Liver (tissue), 9 donors: ENCODE results near the gene FBXL13. TPM values are rescaled to one million over a fixed set of nuclear protein-coding genes. Genes with fewer than 3 reads are reported as not detected.
"Not testable (repeated sequence)": the region's sequence is repeated elsewhere in the genome, so short reads cannot be mapped to it uniquely, and the experiment has no call there.

Experiments used
- DNase-seq: peaks from one replicate; pipeline ENCODE4 v3.0.0-alpha.2; 2017; ENCODE audit warnings: low spot score
- H3K27ac ChIP-seq, 2 donors: one replicate each; pipeline ENCODE4 v1.7.0; 2013; ENCODE audit warnings: inconsistent platforms in 2 of 2, low read length in 2 of 2, control low read depth in 1 of 2, low read depth in 1 of 2, mild to moderate bottlenecking in 1 of 2
- H3K27me3 ChIP-seq, 4 donors: one replicate each; pipeline versions ENCODE4 v1.6.1 to v1.7.0; 2013; ENCODE audit warnings: low read length in 3 of 4, inconsistent platforms in 1 of 4, mild to moderate bottlenecking in 1 of 4, moderate library complexity in 1 of 4; ENCODE audit not compliant: control insufficient read depth in 4 of 4, insufficient read depth in 4 of 4
- H3K36me3 ChIP-seq, 4 donors: one replicate each; pipeline versions ENCODE4 v1.6.1 to v1.7.0; 2013; ENCODE audit warnings: low read length in 3 of 4, mild to moderate bottlenecking in 3 of 4, low read depth in 1 of 4, moderate library complexity in 1 of 4; ENCODE audit not compliant: control insufficient read depth in 4 of 4, insufficient read depth in 3 of 4
- H3K4me1 ChIP-seq, 4 donors: one replicate each; pipeline versions ENCODE4 v1.6.1 to v1.7.0; 2013; ENCODE audit warnings: low read length in 3 of 4, mild to moderate bottlenecking in 3 of 4, moderate library complexity in 1 of 4; ENCODE audit not compliant: control insufficient read depth in 4 of 4, insufficient read depth in 4 of 4
- H3K4me3 ChIP-seq, 3 donors: one replicate each; pipeline versions ENCODE4 v1.6.1 to v1.7.0; 2013; ENCODE audit warnings: low read length in 3 of 3, control low read depth in 1 of 3, low read depth in 1 of 3, mild to moderate bottlenecking in 1 of 3
- H3K9ac ChIP-seq, 2 donors: one replicate each; pipeline ENCODE4 v1.7.0; 2013; ENCODE audit warnings: low read length in 2 of 2, mild to moderate bottlenecking in 2 of 2, moderate library complexity in 2 of 2, control low read depth in 1 of 2, low read depth in 1 of 2
- H3K9me3 ChIP-seq, 4 donors: one replicate each; pipeline versions ENCODE4 v1.6.1 to v1.7.0; 2013; ENCODE audit warnings: low read length in 3 of 4; ENCODE audit not compliant: control insufficient read depth in 4 of 4
- ATF3 ChIP-seq: IDR thresholded peaks from 2 replicates; pipeline ENCODE4 v1.6.1; 2016; ENCODE audit warnings: antibody characterized with exemption
- EGR1 ChIP-seq, 2 donors: IDR thresholded peaks; 2 replicates each; pipeline ENCODE4 v1.6.1; 2016 to 2018; ENCODE audit warnings: antibody characterized with exemption in 2 of 2, low read depth in 2 of 2
- FOXA1 ChIP-seq: IDR thresholded peaks from 2 replicates; pipeline ENCODE4 v1.6.1; 2016; ENCODE audit warnings: antibody characterized with exemption
- FOXA2 ChIP-seq: IDR thresholded peaks from 2 replicates; pipeline ENCODE4 v1.6.1; 2016; ENCODE audit warnings: antibody characterized with exemption
- GABPA ChIP-seq, 2 donors: IDR thresholded peaks in 1 of 2; conservative IDR thresholded peaks in 1 of 2; 2 replicates each; pipeline ENCODE4 v1.6.1; 2016; ENCODE audit warnings: antibody characterized with exemption in 2 of 2, mild to moderate bottlenecking in 1 of 2, moderate library complexity in 1 of 2
- HNF4A ChIP-seq, 2 donors: conservative IDR thresholded peaks; 2 replicates each; pipeline ENCODE4 v1.6.1; 2016; ENCODE audit warnings: antibody characterized with exemption in 2 of 2, mild to moderate bottlenecking in 2 of 2
- HNF4G ChIP-seq: IDR thresholded peaks from 2 replicates; pipeline ENCODE4 v1.6.1; 2016; ENCODE audit warnings: antibody characterized with exemption
- JUND ChIP-seq, 2 donors: IDR thresholded peaks; 2 replicates each; pipeline ENCODE4 v1.6.1; 2016; ENCODE audit warnings: antibody characterized with exemption in 2 of 2
- NR2F2 ChIP-seq: IDR thresholded peaks from 2 replicates; pipeline ENCODE4 v1.6.1; 2016; ENCODE audit warnings: antibody characterized with exemption
- RAD21 ChIP-seq, 2 donors: IDR thresholded peaks; 2 replicates each; pipeline ENCODE4 v1.6.1; 2016; ENCODE audit warnings: antibody characterized with exemption in 2 of 2, mild to moderate bottlenecking in 2 of 2
- RXRA ChIP-seq, 2 donors: IDR thresholded peaks; 2 replicates each; pipeline ENCODE4 v1.6.1; 2017 to 2018; ENCODE audit warnings: antibody characterized with exemption in 2 of 2, mild to moderate bottlenecking in 1 of 2
- SP1 ChIP-seq: IDR thresholded peaks from 2 replicates; pipeline ENCODE4 v1.6.1; 2018; ENCODE audit warnings: antibody characterized with exemption, mild to moderate bottlenecking
- TAF1 ChIP-seq: conservative IDR thresholded peaks from 2 replicates; pipeline ENCODE4 v1.6.1; 2016; ENCODE audit warnings: antibody characterized with exemption, mild to moderate bottlenecking
- YY1 ChIP-seq: IDR thresholded peaks from 2 replicates; pipeline ENCODE4 v1.6.1; 2016; ENCODE audit warnings: antibody characterized with exemption, mild to moderate bottlenecking
- WGBS: extraction: QIAGEN DNeasy Blood & Tissue Kit; methylation state at CpG from one replicate; pipeline ENCODE4 v1.1.7; 2013; 5-methylcytosine and 5-hydroxymethylcytosine counted together
- polyA plus RNA-seq, 2 donors: library from polyadenylated mRNA; stranded (reverse) in 1 of 2; unstranded in 1 of 2; fragments of 200-250 nt in 1 of 2; fragments of >200 nt in 1 of 2; fragmentation: Nextera tagmentation in 1 of 2; extraction: Ambion mirVana in 1 of 2; gene quantifications; one replicate each; pipeline versions ENCODE4 v1.2.1 to v1.2.3, GENCODE V29; 2013 to 2015
- total RNA-seq, 2 donors: library from RNA; depleted of rRNA; stranded (reverse); fragments of >200 nt; gene quantifications; one replicate each; pipeline ENCODE4 v1.2.3, GENCODE V29; 2014
- TF ChIP-seq, protein P1 (sequence below): fragments of 150-350 bp; IDR thresholded peaks from 2 replicates; pipeline ENCODE4 v1.5.1; 2017; ENCODE audit warnings: improper control_type of control experiment, low read depth, low read length; ENCODE audit not compliant: missing input control
- TF ChIP-seq, protein P2 (sequence below): IDR thresholded peaks from 2 replicates; pipeline ENCODE4 v1.6.1; 2016; ENCODE audit warnings: antibody characterized with exemption, mild to moderate bottlenecking
- TF ChIP-seq, protein P3 (sequence below): IDR thresholded peaks from 2 replicates; pipeline ENCODE4 v1.6.1; 2016; ENCODE audit warnings: antibody characterized with exemption
- donor health status: healthy.
- donor health status: healthy.
- donor health status: healthy.
- donor health status: healthy.
- donor health status: healthy.

FBXL13 gene
- total and polyA plus RNA-seq, 4 donors, result 0.03 to 0.75 (median 0.70) TPM; not detected in 1

DNA sequence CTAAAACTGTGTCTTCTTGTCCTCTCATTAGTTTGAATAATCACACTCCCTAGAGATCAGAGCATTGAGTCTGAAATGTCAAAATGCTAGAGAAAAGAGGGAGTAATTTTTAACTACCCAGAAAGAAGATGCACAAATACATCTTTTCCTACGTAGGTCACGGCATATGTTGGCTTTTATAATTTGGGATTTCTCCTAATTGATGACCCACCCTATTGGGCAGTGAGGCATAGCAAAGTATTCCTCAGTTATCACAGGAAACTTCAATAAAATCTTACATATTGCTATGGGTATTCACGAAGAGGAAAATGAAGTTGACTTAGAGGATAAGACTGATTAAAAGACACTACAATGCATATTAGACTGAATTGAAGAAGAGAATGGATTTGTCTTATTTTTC lies 25.8 kb upstream of the FBXL13 start:
- Histone ChIP-seq H3K4me1 (peaks cover 0 to 4% (median 0%) of the 10 kb centered on the region in 4 donors), H3K9ac (no peak overlapping the region), H3K4me3 (no peak overlapping the region), H3K27ac (no peak overlapping the region), H3K27me3 (no peaks in the 10 kb centered on the region), H3K9me3 (no peaks in the 10 kb centered on the region), H3K36me3 (peaks cover 3 to 15% (median 12%) of the 10 kb centered on the region in 4 donors)
- TF ChIP-seq YY1 (no peak), FOXA1 (no peak), NR2F2 (no peak), HNF4A (conservative IDR thresholded peaks at IDR 0.05) (no peak), GABPA (IDR thresholded peaks at IDR 0.05 in 1 of 2, conservative IDR thresholded peaks at IDR 0.05 in 1 of 2) (no peak), SP1 (no peak), ATF3 (no peak), RAD21 (IDR thresholded peaks at IDR 0.05) (no peak)
- TF ChIP-seq, protein P1, sequence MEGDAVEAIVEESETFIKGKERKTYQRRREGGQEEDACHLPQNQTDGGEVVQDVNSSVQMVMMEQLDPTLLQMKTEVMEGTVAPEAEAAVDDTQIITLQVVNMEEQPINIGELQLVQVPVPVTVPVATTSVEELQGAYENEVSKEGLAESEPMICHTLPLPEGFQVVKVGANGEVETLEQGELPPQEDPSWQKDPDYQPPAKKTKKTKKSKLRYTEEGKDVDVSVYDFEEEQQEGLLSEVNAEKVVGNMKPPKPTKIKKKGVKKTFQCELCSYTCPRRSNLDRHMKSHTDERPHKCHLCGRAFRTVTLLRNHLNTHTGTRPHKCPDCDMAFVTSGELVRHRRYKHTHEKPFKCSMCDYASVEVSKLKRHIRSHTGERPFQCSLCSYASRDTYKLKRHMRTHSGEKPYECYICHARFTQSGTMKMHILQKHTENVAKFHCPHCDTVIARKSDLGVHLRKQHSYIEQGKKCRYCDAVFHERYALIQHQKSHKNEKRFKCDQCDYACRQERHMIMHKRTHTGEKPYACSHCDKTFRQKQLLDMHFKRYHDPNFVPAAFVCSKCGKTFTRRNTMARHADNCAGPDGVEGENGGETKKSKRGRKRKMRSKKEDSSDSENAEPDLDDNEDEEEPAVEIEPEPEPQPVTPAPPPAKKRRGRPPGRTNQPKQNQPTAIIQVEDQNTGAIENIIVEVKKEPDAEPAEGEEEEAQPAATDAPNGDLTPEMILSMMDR, result no peak
- TF ChIP-seq, protein P2, sequence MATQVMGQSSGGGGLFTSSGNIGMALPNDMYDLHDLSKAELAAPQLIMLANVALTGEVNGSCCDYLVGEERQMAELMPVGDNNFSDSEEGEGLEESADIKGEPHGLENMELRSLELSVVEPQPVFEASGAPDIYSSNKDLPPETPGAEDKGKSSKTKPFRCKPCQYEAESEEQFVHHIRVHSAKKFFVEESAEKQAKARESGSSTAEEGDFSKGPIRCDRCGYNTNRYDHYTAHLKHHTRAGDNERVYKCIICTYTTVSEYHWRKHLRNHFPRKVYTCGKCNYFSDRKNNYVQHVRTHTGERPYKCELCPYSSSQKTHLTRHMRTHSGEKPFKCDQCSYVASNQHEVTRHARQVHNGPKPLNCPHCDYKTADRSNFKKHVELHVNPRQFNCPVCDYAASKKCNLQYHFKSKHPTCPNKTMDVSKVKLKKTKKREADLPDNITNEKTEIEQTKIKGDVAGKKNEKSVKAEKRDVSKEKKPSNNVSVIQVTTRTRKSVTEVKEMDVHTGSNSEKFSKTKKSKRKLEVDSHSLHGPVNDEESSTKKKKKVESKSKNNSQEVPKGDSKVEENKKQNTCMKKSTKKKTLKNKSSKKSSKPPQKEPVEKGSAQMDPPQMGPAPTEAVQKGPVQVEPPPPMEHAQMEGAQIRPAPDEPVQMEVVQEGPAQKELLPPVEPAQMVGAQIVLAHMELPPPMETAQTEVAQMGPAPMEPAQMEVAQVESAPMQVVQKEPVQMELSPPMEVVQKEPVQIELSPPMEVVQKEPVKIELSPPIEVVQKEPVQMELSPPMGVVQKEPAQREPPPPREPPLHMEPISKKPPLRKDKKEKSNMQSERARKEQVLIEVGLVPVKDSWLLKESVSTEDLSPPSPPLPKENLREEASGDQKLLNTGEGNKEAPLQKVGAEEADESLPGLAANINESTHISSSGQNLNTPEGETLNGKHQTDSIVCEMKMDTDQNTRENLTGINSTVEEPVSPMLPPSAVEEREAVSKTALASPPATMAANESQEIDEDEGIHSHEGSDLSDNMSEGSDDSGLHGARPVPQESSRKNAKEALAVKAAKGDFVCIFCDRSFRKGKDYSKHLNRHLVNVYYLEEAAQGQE, result no peak
- TF ChIP-seq, protein P3, sequence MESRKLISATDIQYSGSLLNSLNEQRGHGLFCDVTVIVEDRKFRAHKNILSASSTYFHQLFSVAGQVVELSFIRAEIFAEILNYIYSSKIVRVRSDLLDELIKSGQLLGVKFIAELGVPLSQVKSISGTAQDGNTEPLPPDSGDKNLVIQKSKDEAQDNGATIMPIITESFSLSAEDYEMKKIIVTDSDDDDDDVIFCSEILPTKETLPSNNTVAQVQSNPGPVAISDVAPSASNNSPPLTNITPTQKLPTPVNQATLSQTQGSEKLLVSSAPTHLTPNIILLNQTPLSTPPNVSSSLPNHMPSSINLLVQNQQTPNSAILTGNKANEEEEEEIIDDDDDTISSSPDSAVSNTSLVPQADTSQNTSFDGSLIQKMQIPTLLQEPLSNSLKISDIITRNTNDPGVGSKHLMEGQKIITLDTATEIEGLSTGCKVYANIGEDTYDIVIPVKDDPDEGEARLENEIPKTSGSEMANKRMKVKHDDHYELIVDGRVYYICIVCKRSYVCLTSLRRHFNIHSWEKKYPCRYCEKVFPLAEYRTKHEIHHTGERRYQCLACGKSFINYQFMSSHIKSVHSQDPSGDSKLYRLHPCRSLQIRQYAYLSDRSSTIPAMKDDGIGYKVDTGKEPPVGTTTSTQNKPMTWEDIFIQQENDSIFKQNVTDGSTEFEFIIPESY, result no peak
- 64% methylated on average over 3 of the region's 3 CpGs for WGBS
- no peak for DNase-seq

DNA sequence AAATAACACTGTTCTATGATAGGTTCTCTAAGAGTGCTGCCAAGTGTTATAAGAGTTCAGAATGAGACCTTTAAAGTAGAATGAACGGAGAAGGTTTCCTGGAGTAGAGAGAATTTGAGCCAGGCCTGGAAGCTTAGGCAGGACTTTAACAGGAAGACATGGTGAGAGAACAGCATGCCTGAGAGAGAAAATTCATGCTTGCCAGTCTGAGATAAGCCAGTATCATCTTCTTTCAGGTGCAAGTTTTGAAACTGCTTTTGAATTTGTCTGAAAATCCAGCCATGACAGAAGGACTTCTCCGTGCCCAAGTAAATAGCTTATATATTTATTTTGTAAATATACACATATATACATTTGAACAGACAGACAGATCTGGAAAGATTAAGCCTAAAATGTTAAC lies 22.4 kb upstream of the FBXL13 start:
- TF ChIP-seq SP1, result no peak
- no peak for TF ChIP-seq TAF1
- no peak for TF ChIP-seq EGR1 (IDR thresholded peaks at IDR 0.05; ENCODE audit: low read depth in 2 of 2)
- TF ChIP-seq, protein P1, result no peak
- no peak for TF ChIP-seq JUND (IDR thresholded peaks at IDR 0.05)
- no peak for TF ChIP-seq RXRA (IDR thresholded peaks at IDR 0.05)
- no peak for TF ChIP-seq FOXA2
- TF ChIP-seq HNF4G, result no peak
- WGBS, result 97% methylated on average over 2 of the region's 2 CpGs
- no peak for DNase-seq
- H3K4me1 ChIP-seq, result peaks cover 0 to 4% (median 0%) of the 10 kb centered on the region in 4 donors
- no peaks in the 10 kb centered on the region for H3K27me3 ChIP-seq
- H3K36me3 ChIP-seq, result peaks cover 3 to 9% (median 8%) of the 10 kb centered on the region in 4 donors
- H3K27ac ChIP-seq, result no peak overlapping the region
- H3K9me3 ChIP-seq, result no peaks in the 10 kb centered on the region
- H3K9ac ChIP-seq, result no peak overlapping the region
- no peak overlapping the region for H3K4me3 ChIP-seq

- H3K27ac ChIP-seq, H3K9ac ChIP-seq, H3K27me3 ChIP-seq, H3K4me1 ChIP-seq, H3K9me3 ChIP-seq, H3K4me3 ChIP-seq, H3K36me3 ChIP-seq, DNase-seq: not testable (repeated sequence)
- WGBS, result 96% methylated on average over 2 of the region's 2 CpGs
Observed at GRCh38 chr7:103095558-103095957, 21.0 kb upstream of the FBXL13 start.
